Bronchial epithelial cell (primary cell): ENCODE measurements around the gene XRCC2. TPM values are rescaled to one million over a fixed set of nuclear protein-coding genes. Genes with fewer than 3 reads are reported as not detected.

Experiments
- DNase-seq: peaks from one replicate; pipeline ENCODE4 v3.0.0-alpha.2; 2010; ENCODE audit warnings: low read depth
- FAIRE-seq: peaks from 2 replicates; lab custom pipeline; 2011; peaks lifted over from hg19 to GRCh38; lab: Jason Lieb, UNC
- H3K27me3 ChIP-seq: 2 replicates; pipeline ENCODE4 v1.5.1; 2011; ENCODE audit warnings: low read length; ENCODE audit not compliant: control insufficient read depth, insufficient read depth
- H3K36me3 ChIP-seq: 2 replicates; pipeline ENCODE4 v1.5.1; 2011; ENCODE audit warnings: low read length; ENCODE audit not compliant: control insufficient read depth, insufficient read depth
- H3K4me3 ChIP-seq: 2 replicates; pipeline ENCODE4 v1.5.1; 2011; ENCODE audit warnings: mild to moderate bottlenecking, low read depth, low read length, control low read depth
- total RNA-seq: library from RNA; depleted of rRNA; stranded (reverse); fragments of >200 nt; gene quantifications from 2 replicates; pipeline ENCODE4 v1.2.1, GENCODE V29; 2014
- TF ChIP-seq, protein P1 (sequence below): IDR thresholded peaks from 2 replicates; pipeline ENCODE4 v1.5.1; 2011; ENCODE audit warnings: mild to moderate bottlenecking, moderate library complexity, low read length, control low read depth, inconsistent platforms; ENCODE audit not compliant: insufficient read depth, severe bottlenecking

XRCC2 gene
- total RNA-seq, 1 donor from 2014 or later, result 0.26 TPM

DNA sequence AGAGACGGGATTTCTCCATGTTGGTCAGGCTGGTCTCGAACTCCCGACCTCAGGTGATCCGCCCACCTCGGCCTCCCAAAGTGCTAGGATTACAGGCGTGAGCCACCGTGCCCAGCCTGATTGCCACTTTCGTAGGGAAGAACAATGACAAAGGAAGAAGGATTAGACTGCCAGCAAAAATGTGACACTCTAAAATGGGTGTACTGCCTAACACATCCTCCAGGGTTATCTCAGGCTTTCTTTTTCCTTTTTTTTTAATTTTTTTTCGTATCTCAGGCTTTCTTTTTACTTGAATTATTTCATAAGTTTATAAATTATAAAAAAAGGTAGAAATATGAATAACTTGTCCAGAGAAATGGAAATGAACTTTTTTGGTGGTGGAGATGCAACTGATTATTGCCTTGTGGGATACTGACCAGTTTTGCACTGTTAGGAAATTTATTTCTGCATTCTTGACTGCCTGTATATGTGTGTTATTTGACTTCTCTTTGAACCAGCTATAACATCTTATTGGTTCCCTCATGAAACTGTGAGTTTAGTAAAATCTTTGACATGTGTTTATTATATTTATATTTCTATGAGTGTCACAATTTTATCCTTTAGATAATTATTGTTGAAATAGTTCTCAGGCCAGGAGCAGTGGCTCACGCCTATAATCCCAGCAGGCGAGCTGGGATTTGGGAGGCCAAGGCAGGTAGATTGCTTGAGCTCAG is 56.8 kb downstream of the XRCC2 start:
- no peak for DNase-seq
- H3K36me3 ChIP-seq, result no peaks in the 10 kb centered on the region
- TF ChIP-seq, protein P1, sequence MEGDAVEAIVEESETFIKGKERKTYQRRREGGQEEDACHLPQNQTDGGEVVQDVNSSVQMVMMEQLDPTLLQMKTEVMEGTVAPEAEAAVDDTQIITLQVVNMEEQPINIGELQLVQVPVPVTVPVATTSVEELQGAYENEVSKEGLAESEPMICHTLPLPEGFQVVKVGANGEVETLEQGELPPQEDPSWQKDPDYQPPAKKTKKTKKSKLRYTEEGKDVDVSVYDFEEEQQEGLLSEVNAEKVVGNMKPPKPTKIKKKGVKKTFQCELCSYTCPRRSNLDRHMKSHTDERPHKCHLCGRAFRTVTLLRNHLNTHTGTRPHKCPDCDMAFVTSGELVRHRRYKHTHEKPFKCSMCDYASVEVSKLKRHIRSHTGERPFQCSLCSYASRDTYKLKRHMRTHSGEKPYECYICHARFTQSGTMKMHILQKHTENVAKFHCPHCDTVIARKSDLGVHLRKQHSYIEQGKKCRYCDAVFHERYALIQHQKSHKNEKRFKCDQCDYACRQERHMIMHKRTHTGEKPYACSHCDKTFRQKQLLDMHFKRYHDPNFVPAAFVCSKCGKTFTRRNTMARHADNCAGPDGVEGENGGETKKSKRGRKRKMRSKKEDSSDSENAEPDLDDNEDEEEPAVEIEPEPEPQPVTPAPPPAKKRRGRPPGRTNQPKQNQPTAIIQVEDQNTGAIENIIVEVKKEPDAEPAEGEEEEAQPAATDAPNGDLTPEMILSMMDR, result no peak
- no peak overlapping the region for H3K4me3 ChIP-seq
- no peaks in the 10 kb centered on the region for H3K27me3 ChIP-seq
- FAIRE-seq, result no peak

DNA sequence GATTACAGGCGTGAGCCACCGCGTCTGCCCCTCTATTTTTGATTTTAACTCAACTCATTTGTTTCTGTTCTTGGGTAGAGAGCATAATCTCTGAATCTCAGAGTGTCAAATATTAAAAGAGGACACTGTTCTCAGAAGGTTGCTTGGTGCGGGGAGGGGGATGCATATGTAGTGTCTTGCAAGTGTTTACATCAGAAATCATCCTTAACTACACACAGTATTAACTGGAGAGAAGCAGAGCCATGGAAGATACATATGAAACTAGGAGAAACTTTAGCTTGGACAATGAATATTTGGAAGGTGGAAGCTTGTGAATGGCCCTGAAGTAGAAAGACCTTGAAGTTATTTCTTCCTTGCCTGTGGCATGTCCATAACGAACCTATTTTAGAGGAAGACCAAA is 57.5 kb downstream of the XRCC2 start:
- DNase-seq, result no peak
- no peaks in the 10 kb centered on the region for H3K27me3 ChIP-seq
- no peaks in the 10 kb centered on the region for H3K36me3 ChIP-seq
- no peak overlapping the region for H3K4me3 ChIP-seq
- no peak for FAIRE-seq
- TF ChIP-seq, protein P1, result no peak

DNA sequence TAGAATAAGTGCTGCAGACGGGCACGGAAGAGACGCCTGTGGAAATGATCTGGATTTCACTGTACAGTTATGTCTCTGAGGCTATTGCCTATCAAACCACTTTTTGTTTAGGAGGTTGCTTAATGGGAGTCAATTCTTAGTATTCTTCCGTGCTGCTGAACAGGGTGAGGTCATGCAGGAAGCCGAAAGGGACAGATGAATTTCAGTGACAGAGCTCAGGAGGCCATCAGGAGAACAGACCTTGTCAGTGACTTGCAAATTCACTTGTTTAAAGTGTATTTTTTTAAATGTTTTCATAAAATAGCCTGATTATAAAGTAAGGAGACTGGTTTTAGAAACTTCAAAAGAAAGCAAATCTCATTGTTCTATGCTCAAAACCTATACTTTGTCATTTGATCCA is 58.9 kb downstream of the XRCC2 start:
- Histone ChIP-seq H3K36me3 (no peaks in the 10 kb centered on the region), H3K27me3 (no peaks in the 10 kb centered on the region), H3K4me3 (no peak overlapping the region)
- TF ChIP-seq, protein P1, result no peak
- DNase-seq (no peak), FAIRE-seq (no peak)

DNA sequence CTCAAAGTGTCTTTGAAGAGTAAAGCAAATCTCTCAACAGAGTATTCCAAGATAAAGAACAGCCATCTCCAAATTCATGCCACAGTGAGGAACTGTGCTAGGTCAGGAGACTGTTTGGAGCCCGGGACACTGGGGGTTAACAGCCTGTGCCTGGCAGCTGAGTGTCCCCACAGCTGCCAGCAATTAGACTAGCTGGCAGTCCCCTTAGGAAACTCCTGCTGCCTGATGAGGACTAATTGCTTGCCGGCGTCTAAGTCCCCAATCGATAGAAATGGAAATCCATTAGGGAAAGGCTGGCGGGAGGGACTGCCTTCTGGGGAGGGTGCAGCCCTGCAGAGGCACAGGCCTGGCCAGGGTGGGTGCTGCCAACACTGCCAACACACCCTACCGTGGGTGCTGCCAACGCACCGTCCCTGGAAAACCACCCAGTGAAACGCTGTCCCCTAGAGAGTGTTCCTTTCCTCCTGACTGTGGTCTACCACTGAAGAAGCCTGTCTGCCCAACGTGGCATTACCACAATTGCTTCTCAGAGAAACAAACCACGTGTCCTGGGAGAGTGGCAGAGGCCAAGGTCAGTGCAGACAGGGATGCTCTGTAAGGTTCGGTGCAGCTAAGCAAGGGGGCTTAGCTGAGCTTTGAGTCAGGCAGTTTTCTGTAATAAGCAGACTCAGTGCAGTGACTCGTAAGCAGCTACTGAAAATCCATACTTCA is 60.8 kb downstream of the XRCC2 start:
- DNase-seq, result no peak
- H3K36me3 ChIP-seq, result no peaks in the 10 kb centered on the region

DNA sequence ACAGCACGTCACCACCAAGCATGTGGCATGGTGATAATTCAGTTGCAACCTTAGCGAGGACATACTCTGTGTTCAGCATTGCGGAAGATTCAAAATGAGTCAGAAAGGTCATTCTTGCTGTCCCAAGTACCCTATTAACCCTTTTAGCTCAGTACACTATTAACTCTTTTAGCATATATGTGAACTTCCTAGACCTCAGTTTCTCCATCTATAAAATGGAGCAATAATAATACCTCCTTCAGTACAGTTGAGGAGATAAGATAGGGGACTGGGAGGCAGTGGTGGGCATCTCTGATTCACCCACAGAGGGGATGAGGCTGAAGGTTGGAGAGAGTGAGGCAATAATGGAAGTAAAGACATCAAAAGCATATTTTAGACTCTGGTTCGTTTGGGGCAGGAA is 67.3 kb downstream of the XRCC2 start:
- DNase-seq, result no peak
- TF ChIP-seq, protein P1, result no peak
- FAIRE-seq, result no peak
- no peaks in the 10 kb centered on the region for H3K36me3 ChIP-seq
- H3K27me3 ChIP-seq, result no peaks in the 10 kb centered on the region
- no peak overlapping the region for H3K4me3 ChIP-seq

More for the DNA sequence above, 60.8 kb downstream of the XRCC2 start:
- TF ChIP-seq, protein P1, result no peak
- no peak for FAIRE-seq
- Histone ChIP-seq H3K4me3 (no peak overlapping the region), H3K27me3 (no peaks in the 10 kb centered on the region)
